Measurements from ENCODE around the gene PSG4.
"Not testable (repeated sequence)": the region's sequence is repeated elsewhere in the genome, so short reads cannot be mapped to it uniquely, and the experiment has no call there.

The PSG4 gene

GRCh38 chr19:43205471-43206105, at the start of gene PSG4:
PSG4 (minus strand) TSS chr19:43205638; CDS start chr19:43205536, 102 bp downstream.
- DNase-seq: not testable (repeated sequence)

- not testable (repeated sequence) for DNase-seq
Observed at GRCh38 chr19:43251428-43251827, 46.0 kb upstream of the PSG4 start.

DNA sequence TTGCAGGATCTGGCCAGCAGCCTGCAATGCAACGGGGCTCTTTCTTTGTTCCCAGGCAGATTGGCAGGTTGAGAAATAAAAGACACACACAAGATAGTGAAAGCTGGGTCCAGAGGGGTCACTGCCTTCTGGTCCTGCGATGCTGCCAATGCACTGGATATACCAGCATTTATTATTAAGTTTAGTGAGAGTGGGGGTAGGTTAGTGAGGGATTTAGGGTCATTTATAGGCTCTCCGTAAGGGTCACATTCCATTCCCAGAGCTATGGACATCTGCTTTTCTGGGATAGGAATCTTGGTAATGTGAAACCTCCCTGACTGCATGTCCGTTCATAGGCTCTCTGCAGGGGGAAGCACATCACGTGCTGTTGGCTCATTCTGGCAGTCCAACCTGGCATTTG, 44.9 kb upstream of the PSG4 start:
- not testable (repeated sequence) for DNase-seq

GRCh38 chr19:43248635-43249002, 43.2 kb upstream of the PSG4 start:
- not testable (repeated sequence) for DNase-seq

- DNase-seq: not testable (repeated sequence)
Observed at GRCh38 chr19:43247243-43247880, 41.9 kb upstream of the PSG4 start.

DNA sequence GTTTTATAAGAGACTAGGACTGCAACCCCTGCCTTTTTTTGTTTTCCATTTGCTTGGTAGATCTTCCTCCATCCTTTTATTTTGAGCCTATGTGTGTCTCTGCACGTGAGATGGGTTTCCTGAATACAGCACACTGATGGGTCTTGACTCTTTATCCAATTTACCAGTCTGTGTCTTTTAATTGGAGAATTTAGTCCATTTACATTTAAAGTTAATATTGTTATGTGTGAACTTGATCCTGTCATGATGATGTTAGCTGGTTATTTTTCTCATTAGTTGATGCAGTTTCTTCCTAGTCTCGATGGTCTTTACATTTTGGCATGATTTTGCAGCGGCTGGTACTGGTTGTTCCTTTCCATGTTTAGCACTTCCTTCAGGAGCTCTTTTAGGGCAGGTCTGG, 40.4 kb upstream of the PSG4 start:
- not testable (repeated sequence) for DNase-seq

DNA sequence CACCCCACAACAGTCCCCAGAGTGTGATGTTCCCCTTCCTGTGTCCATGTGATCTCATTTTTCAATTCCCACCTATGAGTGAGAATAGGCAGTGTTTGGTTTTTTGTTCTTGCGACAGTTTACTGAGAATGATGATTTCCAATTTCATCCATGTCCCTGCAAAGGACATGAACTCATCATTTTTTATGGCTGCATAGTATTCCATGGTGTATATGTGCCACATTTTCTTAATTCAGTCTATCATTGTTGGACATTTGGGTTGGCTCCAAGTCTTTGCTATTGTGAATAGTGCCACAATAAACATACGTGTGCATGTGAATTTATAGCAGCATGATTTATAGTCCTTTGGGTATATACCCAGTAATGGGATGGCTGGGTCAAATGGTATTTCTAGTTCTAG, 36.8 kb upstream of the PSG4 start:
- not testable (repeated sequence) for DNase-seq

DNA sequence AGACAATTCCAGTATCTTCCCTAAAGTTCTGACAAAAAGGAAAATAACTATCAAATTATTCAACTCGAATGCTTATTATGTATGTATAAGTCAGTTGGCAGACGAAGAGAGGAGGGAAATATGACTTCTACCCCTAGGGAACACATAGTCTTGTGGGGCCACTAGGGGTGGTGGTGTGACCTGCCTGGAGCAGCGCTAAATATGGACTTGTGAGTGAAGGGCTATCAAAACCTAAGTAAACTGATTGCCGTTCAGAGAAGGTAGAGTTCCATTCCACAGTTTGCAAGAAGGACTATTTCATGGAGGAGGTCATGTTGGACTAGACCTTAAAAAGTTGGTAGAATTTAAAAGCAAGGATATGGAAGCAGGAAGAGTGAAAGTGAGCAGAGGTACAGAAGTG, 32.8 kb upstream of the PSG4 start:
- DNase-seq: not testable (repeated sequence)

DNA sequence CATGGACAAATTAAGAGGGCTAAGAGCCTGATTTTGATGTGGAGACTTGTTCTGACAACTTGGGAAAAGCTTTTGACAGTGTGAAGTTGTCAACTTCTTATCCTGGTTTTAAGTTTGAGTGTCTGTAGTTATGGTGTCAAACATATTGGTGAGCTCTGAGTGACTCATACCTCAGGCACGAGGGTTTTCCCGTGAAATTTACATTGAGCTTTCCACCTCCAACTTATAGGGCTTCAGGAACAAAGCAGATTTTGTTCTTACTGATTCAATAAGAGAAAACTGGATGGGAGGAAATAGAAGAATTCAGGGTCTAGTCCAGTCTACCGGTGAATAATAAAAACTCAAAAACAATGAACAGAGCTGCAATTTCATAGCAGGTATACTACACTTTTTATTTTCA, 30.2 kb upstream of the PSG4 start:
- not testable (repeated sequence) for DNase-seq

- DNase-seq: no peak
Observed at GRCh38 chr19:43229315-43229714, 23.9 kb upstream of the PSG4 start.

DNA sequence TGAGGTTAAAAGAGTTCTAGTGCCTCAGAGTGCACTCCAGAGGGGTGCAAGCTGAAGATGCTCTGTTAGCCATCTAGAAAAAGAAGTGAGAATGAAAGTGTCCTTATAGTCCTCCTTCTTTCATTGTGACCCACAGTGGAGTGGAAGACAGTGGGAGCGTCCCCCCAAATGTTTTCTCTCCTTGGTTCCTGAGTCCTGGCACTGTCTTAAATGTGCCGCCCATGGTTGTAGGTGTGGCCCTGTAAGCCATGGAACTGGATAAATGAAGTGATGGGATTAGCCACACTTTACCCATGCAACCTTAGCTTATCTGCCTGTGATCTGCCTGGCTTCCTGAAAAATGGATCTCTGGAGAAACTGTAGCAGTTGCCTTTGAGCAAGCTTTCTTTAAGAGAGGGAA, 23.3 kb upstream of the PSG4 start:
- not testable (repeated sequence) for DNase-seq

DNA sequence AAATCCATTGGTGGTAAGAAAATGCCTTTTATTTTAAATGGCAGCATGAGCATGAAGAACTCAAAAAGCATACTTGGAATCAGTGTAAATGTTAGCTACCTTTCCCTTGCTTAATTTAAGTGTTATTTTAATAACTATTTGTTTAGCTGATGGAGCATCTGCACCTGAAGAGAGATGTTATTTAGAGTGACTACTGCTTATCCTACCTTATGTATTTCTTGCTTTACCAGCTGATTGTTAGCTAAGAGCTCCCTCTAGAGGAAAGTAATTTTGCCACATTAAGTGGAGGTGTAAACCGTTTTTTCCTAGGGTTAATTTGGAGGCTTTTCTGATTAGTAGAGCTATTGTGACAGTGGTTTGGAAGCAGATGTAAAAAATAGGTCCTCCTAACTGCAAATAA, 21.5 kb upstream of the PSG4 start:
- not testable (repeated sequence) for DNase-seq

- DNase-seq: no peak
Observed at GRCh38 chr19:43224855-43225253, 19.4 kb upstream of the PSG4 start.

GRCh38 chr19:43224201-43224854, 18.9 kb upstream of the PSG4 start:
- DNase-seq: not testable (repeated sequence)

GRCh38 chr19:43221891-43222290, 16.5 kb upstream of the PSG4 start:
- not testable (repeated sequence) for DNase-seq

DNA sequence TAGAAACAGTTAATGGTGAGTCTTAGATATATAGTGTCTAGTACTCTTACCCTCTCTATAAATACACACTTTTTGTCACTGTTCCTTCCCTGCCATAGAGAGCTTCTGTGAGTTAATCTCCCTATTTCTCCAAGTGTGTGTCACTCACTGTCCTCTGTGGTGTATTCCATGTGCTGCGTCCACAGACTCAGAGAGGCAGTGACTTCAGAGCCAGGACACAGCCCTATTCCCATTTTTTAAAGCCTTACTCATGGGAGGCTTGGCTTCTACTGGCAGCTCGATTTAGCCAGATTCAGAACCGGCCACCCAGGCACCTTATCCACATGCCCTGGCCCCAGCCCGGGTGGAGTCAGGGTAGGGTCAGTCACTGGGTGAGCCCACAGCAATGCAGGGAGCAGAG, 13.7 kb upstream of the PSG4 start:
- DNase-seq: not testable (repeated sequence)

DNA sequence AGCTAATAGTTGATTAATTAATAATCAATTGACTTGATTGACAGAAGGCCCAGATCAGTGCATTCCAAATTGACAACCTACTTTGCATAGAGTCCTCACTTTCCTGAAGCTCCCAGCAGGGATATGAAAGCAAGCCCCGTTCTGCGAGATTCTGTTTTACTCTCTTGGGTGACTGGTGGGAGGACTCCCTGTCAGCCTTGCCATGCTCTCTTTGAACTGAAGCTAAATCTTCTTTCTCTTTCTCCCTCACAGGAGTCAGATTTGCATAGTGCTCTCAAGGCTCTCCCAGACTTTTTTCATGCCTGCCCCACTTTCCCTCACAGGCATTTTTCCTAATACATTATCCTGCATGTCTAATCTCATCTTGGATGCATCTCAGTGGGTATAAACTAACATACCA, 10.4 kb upstream of the PSG4 start:
- DNase-seq: not testable (repeated sequence)

GRCh38 chr19:43207991-43208390, 2.6 kb upstream of the PSG4 start:
- DNase-seq: no peak

DNA sequence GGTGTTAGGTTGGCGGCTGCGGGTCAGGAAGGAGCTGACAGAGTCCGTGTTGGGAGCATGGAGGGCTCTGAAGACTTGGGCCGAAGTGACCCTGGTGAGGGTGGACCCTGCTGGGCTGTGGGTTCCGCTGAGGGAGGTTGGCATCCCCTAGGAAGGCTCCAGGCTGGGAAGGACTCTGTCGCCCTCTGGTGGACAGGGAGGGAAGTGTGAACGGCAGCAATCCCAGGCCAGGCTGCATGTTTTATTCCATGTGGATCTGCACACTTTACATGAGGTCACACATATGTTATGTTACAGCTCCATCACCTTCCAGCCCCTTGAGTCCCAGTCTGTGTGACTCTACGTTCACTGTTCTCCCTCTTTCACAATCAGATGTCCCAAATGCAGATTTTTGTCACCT, 1.7 kb upstream of the PSG4 start:
- DNase-seq: not testable (repeated sequence)

DNA sequence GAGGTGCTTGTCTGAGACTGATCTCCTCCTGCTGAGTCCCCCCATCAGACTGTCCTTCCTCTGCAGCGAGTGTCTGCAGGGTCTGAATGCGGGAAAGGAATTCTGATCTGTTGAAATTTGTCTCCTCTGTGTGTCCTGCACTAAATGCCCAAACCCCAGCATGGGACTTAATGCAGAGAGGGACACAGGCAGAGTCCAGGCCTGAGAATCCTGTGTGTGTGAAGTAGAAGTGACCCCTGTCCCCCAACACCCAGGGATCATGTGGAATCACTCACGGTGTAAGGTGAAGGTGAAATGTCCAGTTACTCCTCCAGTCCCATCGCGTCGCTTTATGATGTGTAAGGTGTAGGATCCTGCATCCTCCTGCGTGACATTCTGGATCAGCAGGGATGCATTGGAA, 1.8 kb downstream of the PSG4 start:
- DNase-seq: not testable (repeated sequence)

DNA sequence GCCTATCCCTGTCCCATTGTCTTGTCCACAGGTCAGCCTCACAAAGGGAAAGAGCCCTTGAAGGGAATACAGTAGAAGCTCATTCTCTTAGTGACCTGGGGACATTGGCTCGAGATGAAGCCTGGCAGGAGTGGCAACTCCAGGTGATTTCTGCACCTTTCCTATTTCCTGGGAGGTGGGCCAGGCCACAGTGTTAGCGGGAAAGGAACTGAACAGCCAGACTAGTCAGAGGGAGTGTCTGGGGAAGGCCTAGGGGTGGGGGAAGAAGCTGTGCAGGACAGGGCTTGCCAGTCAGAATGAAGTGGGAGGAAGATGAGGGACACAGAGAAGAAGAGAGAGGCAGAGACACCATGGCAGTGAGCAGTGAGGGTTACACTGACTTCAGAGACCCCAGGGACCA, 3.5 kb downstream of the PSG4 start:
- DNase-seq: not testable (repeated sequence)

DNA sequence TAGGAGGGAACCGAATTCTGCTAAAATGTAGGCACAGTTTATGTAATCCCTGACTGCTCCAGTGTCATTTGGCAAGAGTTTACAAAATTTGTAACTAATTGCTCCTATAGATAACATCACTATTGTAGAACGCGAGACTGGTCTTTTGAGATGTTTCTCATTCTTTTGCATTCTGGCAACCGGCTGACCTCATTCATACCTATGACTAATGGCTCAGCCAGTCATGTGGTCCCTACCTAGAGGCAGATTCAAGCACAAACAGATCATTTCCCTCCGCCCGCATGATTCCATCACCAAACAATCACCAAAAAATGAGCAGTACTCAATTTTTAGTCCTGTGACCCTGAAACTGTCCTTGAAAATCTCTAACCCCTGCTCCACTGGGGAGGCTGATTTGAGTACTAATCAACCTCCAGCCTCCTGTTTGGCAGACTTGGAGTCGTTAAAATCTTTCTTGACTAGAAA, 4.1 kb downstream of the PSG4 start:
- DNase-seq: not testable (repeated sequence)

- not testable (repeated sequence) for DNase-seq
Observed at GRCh38 chr19:43198686-43199419, 6.6 kb downstream of the PSG4 start.

Measured in NCI-H2227 treated with DMSO at 0.1 percent for 48 hours (cell line).